Fibroblast of the aortic adventitia (primary cell): ENCODE measurements around the gene SLC9A9. TPM values are rescaled to one million over a fixed set of nuclear protein-coding genes. Genes with fewer than 3 reads are reported as not detected.
"Not testable (repeated sequence)": the region's sequence is repeated elsewhere in the genome, so short reads cannot be mapped to it uniquely, and the experiment has no call there.

ENCODE experiments used
- DNase-seq: peaks from one replicate; pipeline ENCODE4 v3.0.0-alpha.2; 2010; ENCODE audit warnings: low read depth
- H3K4me3 ChIP-seq: 2 replicates; pipeline ENCODE4 v1.5.1; 2011; ENCODE audit warnings: low read depth, mild to moderate bottlenecking, control low read depth, low read length, moderate library complexity
- CTCF ChIP-seq: IDR thresholded peaks from 2 replicates; pipeline ENCODE4 v1.5.1; 2011; ENCODE audit warnings: mild to moderate bottlenecking, low read length, control low read depth, inconsistent platforms; ENCODE audit not compliant: insufficient read depth
- total RNA-seq: library from RNA; depleted of rRNA; stranded (reverse); fragments of >200 nt; gene quantifications from 2 replicates; pipeline ENCODE4 v1.2.3, GENCODE V29; 2012; ENCODE audit warnings: low replicate concordance

The SLC9A9 gene
- total RNA-seq, 1 donor, result 23.8 TPM

DNA sequence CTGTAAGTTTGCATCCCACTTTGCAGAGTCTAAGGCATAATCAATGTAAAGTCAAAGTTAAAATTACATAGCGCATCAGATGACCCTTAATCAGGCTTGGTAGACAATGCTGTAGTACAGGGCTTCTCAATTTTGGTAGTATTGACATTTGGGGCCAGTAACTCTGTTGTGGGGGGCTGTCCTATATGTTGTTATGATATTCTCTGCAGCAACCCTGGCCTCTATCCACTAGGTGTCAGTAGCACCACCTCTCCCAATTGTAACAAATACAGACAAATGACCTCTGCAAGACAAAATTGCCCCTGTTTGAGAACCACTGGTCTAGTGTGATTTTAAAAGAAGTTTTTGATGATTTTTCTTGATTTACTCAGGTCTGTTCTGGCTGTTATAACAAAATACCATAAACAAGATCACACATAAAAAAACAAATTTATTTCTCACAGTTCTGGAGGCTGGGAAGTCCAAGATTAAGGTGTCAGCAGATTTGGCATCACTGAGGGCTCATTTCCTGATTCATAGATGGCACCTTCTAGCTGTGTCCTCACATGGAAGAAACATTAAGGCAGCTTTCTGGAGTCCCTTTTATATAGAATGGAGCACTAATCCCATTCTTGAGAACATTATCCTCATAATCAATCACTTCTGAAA, 37.6 kb upstream of the SLC9A9 start:
- DNase-seq, result peak; percentile 57
- peak; percentile 84 for TF ChIP-seq CTCF
- H3K4me3 ChIP-seq, result no peak overlapping the region

DNA sequence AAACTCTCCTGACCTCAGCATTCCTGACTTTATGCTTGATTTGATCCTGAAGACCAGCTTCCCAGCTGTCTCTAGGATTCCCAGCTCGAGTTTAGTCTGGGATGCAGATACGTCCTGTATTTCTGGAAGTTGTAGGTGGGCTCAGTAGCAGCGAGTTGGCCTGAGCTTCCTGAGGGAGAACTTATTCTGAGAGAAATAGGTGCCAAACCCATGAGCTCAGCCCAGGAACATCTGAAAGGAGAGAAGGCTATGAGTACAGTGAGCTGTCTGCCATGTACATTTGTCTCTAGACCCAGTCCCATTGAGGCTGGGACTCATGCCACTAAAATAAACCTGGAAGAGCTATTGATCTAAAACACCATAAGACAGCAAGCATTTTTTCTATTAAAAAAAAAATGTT, 36.6 kb upstream of the SLC9A9 start:
- no peak overlapping the region for H3K4me3 ChIP-seq
- DNase-seq, result no peak
- TF ChIP-seq CTCF, result no peak

DNA sequence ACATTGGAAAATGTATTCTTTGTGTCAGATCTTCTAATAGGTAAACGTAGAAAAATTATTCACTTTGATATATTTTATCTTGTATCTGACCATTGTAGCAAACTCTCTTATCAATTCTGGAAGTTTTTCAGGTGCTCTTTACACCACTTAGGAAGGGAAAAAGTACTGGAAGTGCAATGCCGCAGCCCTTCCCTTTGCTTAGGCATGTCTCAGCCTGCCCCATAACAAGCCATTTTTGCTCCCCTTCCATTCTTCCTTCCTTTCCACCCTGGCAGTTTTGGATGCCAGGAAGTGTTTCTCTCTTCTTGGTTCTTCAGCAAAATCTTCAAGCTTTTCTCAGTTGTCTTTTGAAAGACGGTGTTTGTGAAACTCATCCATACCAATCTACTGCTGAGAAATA, 34.9 kb upstream of the SLC9A9 start:
- H3K4me3 ChIP-seq, result no peak overlapping the region
- no peak for DNase-seq
- TF ChIP-seq CTCF, result no peak

DNA sequence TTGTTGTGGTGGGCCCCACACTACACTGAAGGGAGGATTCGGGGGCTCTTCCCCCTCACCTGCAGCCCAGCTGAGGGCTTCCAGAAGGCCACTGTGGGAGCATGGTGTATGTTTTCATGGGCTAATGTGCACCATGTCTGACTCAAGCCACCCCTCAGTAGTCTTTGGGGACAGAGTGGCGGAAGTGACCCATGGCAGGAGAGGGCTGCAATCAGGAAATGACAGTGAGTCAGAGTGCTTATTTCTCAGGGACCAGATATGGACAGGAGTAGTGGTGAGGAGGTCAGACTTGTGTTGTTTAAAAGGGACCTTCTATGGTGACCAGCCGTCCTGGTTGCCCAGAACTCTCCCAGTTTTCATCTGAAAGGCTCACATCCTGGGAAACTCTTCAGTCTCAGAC, 32.8 kb upstream of the SLC9A9 start:
- H3K4me3 ChIP-seq, result no peak overlapping the region
- DNase-seq, result no peak
- TF ChIP-seq CTCF, result no peak

DNA sequence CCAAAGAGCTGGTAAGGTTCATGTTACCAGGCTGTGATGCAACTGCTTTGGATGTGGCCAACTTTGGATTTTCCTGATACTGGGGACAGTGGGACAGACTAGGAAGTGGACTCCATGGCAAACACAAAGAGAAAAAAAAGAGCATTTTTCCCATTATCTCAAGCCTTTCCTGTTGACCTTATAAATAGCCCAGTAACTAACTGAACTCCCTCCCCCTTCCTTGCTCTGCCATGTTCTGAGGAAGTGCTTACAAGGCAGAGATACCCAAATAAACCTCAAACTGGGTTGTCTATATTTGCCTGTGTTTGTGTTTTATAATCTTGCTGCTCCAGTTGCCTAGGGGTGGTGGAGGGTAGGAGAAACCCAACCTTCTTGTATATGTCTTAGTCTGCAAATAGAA, 27.3 kb upstream of the SLC9A9 start:
- TF ChIP-seq CTCF, result no peak
- no peak for DNase-seq
- H3K4me3 ChIP-seq, result no peak overlapping the region

DNA sequence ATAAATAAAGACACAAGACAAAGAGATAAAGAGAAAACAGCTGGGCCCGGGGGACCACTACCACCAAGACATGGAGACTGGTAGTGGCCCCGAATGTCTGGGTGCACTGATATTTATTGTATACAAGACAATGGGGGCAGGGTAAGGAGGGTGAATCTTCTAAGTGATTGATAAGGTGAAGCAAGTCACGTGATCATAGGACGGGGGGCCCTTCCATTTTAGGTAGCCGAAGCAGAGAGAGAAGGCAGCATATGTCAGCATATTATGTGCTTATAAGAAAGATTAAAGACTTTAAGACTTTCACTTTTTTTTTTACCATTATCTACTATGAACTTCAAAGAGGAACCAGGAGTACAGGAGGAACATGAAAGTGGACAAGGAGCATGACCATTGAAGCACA, 25.3 kb upstream of the SLC9A9 start:
- not testable (repeated sequence) for H3K4me3 ChIP-seq

GRCh38 chr3:143865302-143865701, 17.0 kb upstream of the SLC9A9 start:
- DNase-seq, result peak; percentile 27
- H3K4me3 ChIP-seq, result no peak overlapping the region
- TF ChIP-seq CTCF, result no peak

More for the DNA sequence above, 25.3 kb upstream of the SLC9A9 start:
- DNase-seq, result not testable (repeated sequence)
